Stimulated activated CD8-positive, alpha-beta memory T cell treated with anti-CD3 and anti-CD28 coated beads, Interleukin-7, amount 100 ng/mL, for 24 hours (primary cell): ENCODE measurements around the gene TNS1.

Source experiments
- DNase-seq: peaks from one replicate; pipeline ENCODE4 v3.0.0-alpha.2; 2020; ENCODE audit warnings: low read depth

The TNS1 gene

DNA sequence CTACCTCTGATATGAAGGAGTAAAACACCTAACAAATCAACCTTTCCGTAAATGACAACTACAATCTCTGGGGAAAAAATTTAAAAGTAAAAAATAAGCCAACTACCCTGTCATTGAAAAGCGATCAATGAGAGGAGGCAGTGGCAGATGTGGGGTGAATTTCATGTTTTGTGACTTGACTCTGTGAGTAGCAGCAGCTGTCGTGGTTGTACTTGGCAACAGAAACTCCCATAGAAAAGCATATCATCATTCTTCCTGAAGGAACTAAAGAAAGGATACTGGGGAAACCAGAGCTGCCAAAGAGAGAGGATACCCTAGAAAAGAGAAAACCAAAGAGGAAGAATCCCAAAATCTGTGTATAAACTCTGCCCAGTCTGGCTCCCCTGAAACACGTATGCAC, 236.4 kb downstream of the TNS1 start:
- no peak for DNase-seq

GRCh38 chr2:217761645-217762277, 241.0 kb downstream of the TNS1 start:
- no peak for DNase-seq

DNA sequence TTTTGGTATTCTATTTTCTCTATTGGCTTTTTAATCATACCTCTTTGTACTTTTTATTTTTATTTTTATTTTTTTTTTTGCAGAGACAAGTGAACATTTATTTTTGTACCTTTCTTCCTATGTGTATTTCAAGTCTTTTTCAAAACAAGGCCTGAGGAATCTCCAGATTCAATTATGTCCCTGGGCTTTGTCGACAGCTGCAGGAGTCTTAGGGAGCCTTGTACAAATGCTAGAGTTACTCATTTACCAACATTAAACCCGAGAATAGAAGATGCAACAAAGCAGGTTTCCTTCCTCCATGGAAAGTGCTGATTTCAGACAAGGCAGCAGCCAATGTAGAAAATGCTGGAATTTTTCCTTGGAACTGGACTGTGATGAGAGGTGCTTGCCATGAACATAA, 242.8 kb downstream of the TNS1 start:
- DNase-seq = no peak

DNA sequence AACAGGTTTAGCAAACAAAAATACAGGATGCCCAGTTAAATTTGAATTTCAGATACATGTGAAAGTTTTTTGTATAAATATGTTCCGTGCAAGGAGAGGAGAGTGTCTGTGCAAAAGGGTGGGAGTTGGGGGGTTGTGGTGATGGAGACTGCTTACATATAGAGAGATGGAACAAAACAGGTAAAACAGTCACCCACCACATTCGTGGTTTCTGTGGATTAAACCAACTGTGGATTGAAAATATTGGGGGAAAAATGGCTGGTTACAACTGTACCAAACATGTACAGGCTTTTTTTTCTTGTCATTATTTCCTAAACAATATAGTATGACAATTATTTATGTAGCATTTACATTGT, 245.7 kb downstream of the TNS1 start:
- DNase-seq = no peak

DNA sequence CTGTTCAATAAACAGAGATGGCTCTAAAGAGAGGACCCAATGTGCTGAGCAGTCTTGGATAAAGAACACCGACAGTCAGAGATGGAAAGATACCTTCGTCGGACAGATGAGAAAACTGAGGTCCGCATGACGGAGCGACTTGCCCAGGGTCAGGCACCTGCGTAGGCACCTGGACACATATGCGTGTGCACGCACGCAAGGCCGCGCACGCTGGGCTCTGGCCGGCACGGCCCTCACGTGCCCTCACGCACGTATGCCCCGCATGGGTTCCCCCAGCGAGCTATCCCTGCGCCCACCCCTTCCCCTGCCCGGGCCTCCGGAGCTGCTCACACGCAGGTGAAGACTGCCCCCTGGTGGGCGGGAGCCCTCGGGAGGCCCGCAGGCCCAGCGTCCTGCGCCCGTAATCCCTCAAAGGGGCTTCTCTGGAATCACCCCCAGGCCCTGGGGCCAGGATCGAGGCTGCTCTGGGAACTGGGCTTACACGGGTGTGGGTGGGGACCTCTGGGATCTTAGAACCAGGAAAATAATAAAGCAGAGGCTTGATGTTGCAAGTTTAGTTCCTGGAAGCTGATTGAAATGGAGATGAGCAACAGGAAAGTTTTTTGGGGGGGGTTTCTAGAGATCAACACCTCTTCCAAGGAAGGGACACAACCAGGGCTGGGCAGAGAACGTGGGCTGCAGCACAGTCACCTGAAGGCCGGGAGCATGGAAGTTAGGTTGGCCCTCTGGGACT, 246.3 kb downstream of the TNS1 start:
- DNase-seq = peak; percentile 48

GRCh38 chr2:217755027-217755745, 247.6 kb downstream of the TNS1 start:
- no peak for DNase-seq

GRCh38 chr2:217753460-217754200, 249.2 kb downstream of the TNS1 start:
- DNase-seq = no peak

DNA sequence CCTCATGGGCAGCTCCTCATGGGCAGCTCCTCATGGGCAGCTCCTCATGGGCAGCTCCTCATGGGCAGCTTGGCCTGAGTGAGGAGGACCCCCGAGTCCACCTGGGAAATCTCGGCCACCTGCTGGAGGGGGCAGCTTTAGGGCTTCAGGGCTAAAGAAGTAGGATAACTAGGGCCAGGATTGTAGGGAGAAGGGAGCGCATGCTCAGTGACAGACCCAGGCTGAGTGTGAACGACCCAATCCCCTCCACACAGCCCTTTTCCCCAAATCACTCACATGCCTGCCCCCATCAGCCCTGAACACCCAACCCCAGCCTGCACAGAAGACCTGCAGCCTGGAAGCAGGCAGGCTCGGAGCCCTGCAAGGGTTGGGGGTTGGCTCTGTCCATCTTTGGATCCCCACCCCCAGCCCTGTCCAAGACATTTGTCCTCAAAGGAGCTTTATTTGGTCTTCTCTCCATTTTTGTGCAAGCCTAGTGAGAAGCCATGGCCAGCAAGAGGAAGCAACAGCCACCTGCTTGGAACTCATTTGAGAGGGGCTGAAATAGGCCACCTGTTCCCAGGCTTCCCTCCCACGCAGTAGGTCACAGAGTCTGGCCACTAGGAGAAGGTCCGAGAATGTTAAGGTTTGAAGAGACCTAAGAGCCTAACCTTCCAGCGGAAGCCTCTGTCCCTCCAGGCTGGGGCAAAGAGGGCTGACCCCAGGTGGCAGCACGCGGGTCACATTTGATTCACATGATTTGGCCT, 249.9 kb downstream of the TNS1 start:
- no peak for DNase-seq

- DNase-seq = no peak
Observed at GRCh38 chr2:217751952-217752351, 250.8 kb downstream of the TNS1 start.

DNA sequence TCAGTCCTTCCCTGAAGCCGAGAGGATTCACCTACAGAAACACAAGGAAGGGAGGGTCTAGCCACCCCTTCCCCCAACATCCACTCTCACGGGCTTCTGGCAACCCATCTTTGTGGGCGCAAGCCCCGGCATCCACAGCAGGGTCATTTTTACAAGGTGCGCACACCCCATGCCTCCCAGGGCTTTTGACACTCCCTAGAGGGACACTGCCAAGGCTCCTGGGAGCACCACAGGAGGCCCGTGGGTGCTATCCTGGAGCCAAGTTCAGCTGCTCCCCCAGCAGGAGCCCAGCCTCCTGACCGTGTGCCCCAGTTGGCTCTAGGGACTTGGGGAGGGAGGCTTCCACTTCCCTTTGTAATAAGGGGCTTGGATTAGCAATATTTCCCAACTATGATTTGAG, 251.6 kb downstream of the TNS1 start:
- no peak for DNase-seq
